Loucy (cell line): ENCODE results near the gene ADGRL2.

ENCODE experiments used
- CTCF ChIP-seq: fragments of 200-600 bp; sonication (generic); conservative IDR thresholded peaks from 2 replicates; pipeline ENCODE4 v1.5.1; 2014; ENCODE audit warnings: mild to moderate bottlenecking, antibody characterized with exemption, low read length
- EZH2phosphoT487 ChIP-seq: fragments of 200-600 bp; IDR thresholded peaks from 2 replicates; pipeline ENCODE4 v1.6.1; 2018; ENCODE audit warnings: antibody characterized with exemption, mild to moderate bottlenecking, moderate library complexity, borderline replicate concordance

DNA sequence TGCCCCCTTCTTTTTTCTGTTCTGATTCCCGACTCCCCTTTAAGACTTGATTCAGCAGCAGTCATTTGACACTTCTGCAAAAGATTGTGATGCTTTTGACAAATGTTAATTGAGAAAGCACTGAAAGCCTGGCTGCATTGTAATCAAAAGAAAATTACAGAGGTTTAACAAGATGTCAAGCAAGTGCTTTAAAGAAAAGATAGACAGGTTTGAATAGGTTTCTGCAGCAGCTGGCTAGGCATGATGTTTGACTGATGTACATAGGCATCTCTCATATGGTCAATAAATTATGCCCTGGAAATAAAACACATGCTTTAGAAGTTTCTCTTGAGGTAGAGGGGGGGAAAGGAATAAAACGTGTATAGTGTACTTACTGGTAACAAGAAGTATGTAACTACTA, 147.8 kb downstream of the ADGRL2 start:
- TF ChIP-seq CTCF (no peak), EZH2phosphoT487 (no peak)
